Mesendoderm (in vitro differentiated cells): Measurements from ENCODE around the gene MDN1.
"Not testable (repeated sequence)": the region's sequence is repeated elsewhere in the genome, so short reads cannot be mapped to it uniquely, and the experiment has no call there.

Experiments used
- DNase-seq: peaks from one replicate; pipeline ENCODE4 v3.0.0; 2013
- H2AK5ac ChIP-seq: 2 replicates; pipeline ENCODE4 v1.6.1; 2013; ENCODE audit warnings: low read length, inconsistent platforms
- H2BK120ac ChIP-seq: 2 replicates; pipeline ENCODE4 v1.6.1; 2013; ENCODE audit warnings: low read depth, mild to moderate bottlenecking, low read length, moderate library complexity, mixed read lengths
- H2BK15ac ChIP-seq: replicated peaks from 2 replicates; pipeline ENCODE4 v1.6.1; 2013; ENCODE audit warnings: low read depth, mild to moderate bottlenecking, moderate library complexity
- H2BK5ac ChIP-seq: 2 replicates; pipeline ENCODE4 v1.6.1; 2013; ENCODE audit warnings: low read length, inconsistent platforms
- H3K18ac ChIP-seq: 2 replicates; pipeline ENCODE4 v1.6.1; 2013; ENCODE audit warnings: mild to moderate bottlenecking, low read length, mixed read lengths
- H3K23ac ChIP-seq: one replicate; pipeline ENCODE4 v1.6.1; 2013; ENCODE audit warnings: low read length
- H3K27ac ChIP-seq: 2 replicates; pipeline ENCODE4 v1.5.1; 2013; ENCODE audit warnings: low read depth, mild to moderate bottlenecking, inconsistent platforms, low read length, moderate library complexity
- H3K27me3 ChIP-seq: 2 replicates; pipeline ENCODE4 v1.6.1; 2013; ENCODE audit warnings: low read length, control low read depth, mild to moderate bottlenecking, inconsistent platforms; ENCODE audit not compliant: insufficient read depth, poor library complexity
- H3K36me3 ChIP-seq: 2 replicates; pipeline ENCODE4 v1.6.1; 2013; ENCODE audit warnings: low read length, inconsistent platforms; ENCODE audit not compliant: control insufficient read depth, insufficient read depth
- H3K4ac ChIP-seq: one replicate; pipeline ENCODE4 v1.6.1; 2013; ENCODE audit warnings: low read depth, mild to moderate bottlenecking, low read length, moderate library complexity
- H3K4me1 ChIP-seq: 2 replicates; pipeline ENCODE4 v1.6.1; 2013; ENCODE audit warnings: low read depth, low read length, inconsistent platforms; ENCODE audit not compliant: control insufficient read depth
- H3K4me2 ChIP-seq: 2 replicates; pipeline ENCODE4 v1.6.1; 2013; ENCODE audit warnings: low read length
- H3K4me3 ChIP-seq: 2 replicates; pipeline ENCODE4 v1.5.1; 2013; ENCODE audit warnings: mild to moderate bottlenecking, low read length
- H3K56ac ChIP-seq: one replicate; pipeline ENCODE4 v1.6.1; 2013; ENCODE audit warnings: low read length
- H3K79me1 ChIP-seq: 2 replicates; pipeline ENCODE4 v1.6.1; 2013; ENCODE audit warnings: low read length, inconsistent platforms
- H3K79me2 ChIP-seq: 2 replicates; pipeline ENCODE4 v1.6.1; 2013; ENCODE audit warnings: mild to moderate bottlenecking, low read length; ENCODE audit not compliant: control insufficient read depth, insufficient read depth
- H3K9ac ChIP-seq: 2 replicates; pipeline ENCODE4 v1.6.1; 2013; ENCODE audit warnings: low read length, inconsistent platforms
- H4K5ac ChIP-seq: one replicate; pipeline ENCODE4 v1.6.1; 2013; ENCODE audit warnings: low read length
- H4K8ac ChIP-seq: one replicate; pipeline ENCODE4 v1.6.1; 2013; ENCODE audit warnings: low read depth, mild to moderate bottlenecking, control low read depth, low read length, moderate library complexity
- WGBS: extraction: QIAGEN DNeasy Blood & Tissue Kit; methylation state at CpG from one replicate; pipeline ENCODE4 v1.1.7; 2013; ENCODE audit warnings: low lambda C conversion rate, missing lambda C conversion rate; ENCODE audit not compliant: insufficient coverage; ENCODE audit errors: extremely low coverage; 5-methylcytosine and 5-hydroxymethylcytosine counted together

Gene MDN1

DNA sequence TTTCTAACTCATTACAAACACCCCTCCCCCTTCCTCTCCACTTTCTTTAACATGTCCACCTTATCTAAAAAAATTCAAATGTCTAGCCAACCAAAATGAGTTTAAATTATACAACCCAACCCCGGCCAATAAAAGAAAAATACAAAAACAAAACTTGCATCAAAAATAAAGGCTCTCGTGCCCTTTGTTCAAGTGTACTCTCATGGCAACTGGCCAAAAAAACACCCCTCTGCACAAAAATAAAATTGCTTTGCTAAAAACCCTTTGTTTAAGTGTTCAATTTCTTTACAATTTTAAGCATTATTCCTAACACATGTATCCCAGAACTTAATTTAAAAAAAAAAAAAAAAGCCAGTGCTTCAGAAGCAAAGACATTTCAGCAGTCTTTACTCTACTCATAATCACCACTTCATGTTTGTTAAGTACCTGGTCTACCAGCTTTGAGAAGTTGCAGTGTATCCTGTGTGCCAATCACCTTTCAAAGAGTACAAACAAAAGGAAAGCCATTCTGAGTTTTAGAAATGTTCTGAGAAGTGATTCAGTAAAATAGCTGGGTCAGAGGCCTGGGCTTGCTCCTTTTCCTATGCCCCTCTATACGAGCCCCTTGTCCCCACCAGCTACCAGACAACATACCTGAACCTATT lies 87.5 kb downstream of the MDN1 start:
- H2BK15ac ChIP-seq = no peak overlapping the region
- WGBS = no CpG with 5 or more reads among the region's 3 CpGs
- H3K4me2 ChIP-seq = no peak overlapping the region
- no peak for DNase-seq
- peaks cover 2% of the 10 kb centered on the region for H3K79me1 ChIP-seq
- no peak overlapping the region for H2AK5ac ChIP-seq
- H3K23ac ChIP-seq = no peak overlapping the region
- H3K18ac ChIP-seq = no peak overlapping the region
- no peak overlapping the region for H3K27ac ChIP-seq
- no peaks in the 10 kb centered on the region for H3K27me3 ChIP-seq
- H2BK120ac ChIP-seq = no peak overlapping the region
- no peak overlapping the region for H3K56ac ChIP-seq
- no peak overlapping the region for H4K5ac ChIP-seq
- no peak overlapping the region for H4K8ac ChIP-seq
- no peaks in the 10 kb centered on the region for H3K79me2 ChIP-seq
- no peaks in the 10 kb centered on the region for H3K4me1 ChIP-seq
- no peak overlapping the region for H3K4ac ChIP-seq
- no peak overlapping the region for H3K4me3 ChIP-seq
- no peak overlapping the region for H2BK5ac ChIP-seq
- H3K36me3 ChIP-seq = peaks cover 13% of the 10 kb centered on the region
- H3K9ac ChIP-seq = no peak overlapping the region

DNA sequence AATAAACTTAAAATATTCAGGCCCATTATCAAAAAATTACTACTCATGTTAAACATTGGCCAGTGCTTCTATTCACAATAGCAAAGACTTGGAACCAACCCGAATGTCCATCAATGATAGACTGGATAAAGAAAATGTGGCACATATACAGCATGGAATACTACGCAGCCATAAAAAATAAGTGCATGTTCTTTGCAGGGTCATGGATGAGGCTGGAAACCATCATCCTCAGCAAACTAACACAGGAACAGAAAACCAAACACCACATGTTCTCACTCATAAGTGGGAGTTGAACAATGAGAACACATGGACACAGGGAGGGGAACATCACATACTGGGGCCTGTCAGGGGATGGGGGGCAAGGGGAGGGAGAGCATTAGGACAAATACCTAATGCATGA lies 88.3 kb downstream of the MDN1 start:
- H3K23ac ChIP-seq, H3K4me1 ChIP-seq, DNase-seq, H4K8ac ChIP-seq, H3K27ac ChIP-seq, H3K27me3 ChIP-seq, H3K56ac ChIP-seq, H3K18ac ChIP-seq, H4K5ac ChIP-seq, H3K4me3 ChIP-seq, H3K9ac ChIP-seq, H2BK15ac ChIP-seq, H3K4me2 ChIP-seq, H2AK5ac ChIP-seq, H2BK120ac ChIP-seq, H3K79me2 ChIP-seq, H3K4ac ChIP-seq, H3K79me1 ChIP-seq, H2BK5ac ChIP-seq: not testable (repeated sequence)
- no CpG with 5 or more reads among the region's 2 CpGs for WGBS
- peaks cover 14% of the 10 kb centered on the region for H3K36me3 ChIP-seq

DNA sequence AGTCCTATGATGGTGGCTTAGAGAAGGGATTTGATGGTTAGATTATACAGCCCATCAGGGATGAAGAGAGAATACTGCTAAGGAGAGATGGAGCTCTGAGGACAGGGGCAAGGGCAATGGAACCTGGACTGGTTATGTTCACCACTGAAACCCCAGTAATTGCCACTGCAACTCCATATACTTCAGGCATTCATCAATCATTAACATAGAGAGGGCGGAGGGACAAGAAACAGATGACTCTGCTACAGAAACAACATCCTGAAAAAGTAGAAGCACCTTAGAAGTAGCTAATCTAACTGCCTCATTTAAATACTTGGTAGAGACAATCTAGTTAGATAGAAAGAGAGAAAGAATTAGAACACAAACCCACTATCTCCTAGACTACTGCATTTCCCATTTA lies 89.8 kb downstream of the MDN1 start:
- Histone ChIP-seq H3K36me3 (peaks cover 12% of the 10 kb centered on the region), H3K27me3 (no peaks in the 10 kb centered on the region), H2BK15ac (no peak overlapping the region), H2BK120ac (no peak overlapping the region), H3K4me1 (no peaks in the 10 kb centered on the region), H3K79me2 (no peaks in the 10 kb centered on the region), H2AK5ac (no peak overlapping the region), H3K9ac (no peak overlapping the region), H3K27ac (no peak overlapping the region), H3K18ac (no peak overlapping the region), H3K79me1 (no peaks in the 10 kb centered on the region), H3K56ac (no peak overlapping the region), H2BK5ac (no peak overlapping the region), H4K8ac (no peak overlapping the region), H3K4me2 (no peak overlapping the region), H3K4ac (no peak overlapping the region), H3K4me3 (no peak overlapping the region), H3K23ac (no peak overlapping the region), H4K5ac (no peak overlapping the region)
- no CpG with 5 or more reads among the region's 1 CpG for WGBS
- DNase-seq = no peak

DNA sequence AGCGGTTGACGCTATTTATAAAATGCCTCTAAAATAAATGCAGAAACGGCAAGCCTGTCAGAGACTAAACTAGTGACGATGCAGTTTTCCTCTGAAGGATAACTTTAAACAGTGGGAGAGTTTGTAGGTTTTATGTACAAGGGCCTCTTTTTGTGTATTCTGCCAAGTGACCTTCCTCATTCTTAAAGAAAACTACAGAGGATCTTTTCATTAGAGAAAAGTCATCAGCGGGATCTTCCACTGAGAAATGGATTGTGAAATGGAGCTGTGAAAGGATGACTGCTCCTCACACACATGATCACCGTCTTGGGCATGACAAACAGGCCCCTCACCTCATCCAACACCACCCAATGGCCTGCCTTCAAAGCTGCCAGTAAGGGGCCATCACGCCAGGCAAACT lies 92.1 kb downstream of the MDN1 start:
- no peak overlapping the region for H3K23ac ChIP-seq
- DNase-seq = no peak
- H3K18ac ChIP-seq = no peak overlapping the region
- H2BK120ac ChIP-seq = no peak overlapping the region
- no CpG with 5 or more reads among the region's 7 CpGs for WGBS
- H3K27ac ChIP-seq = no peak overlapping the region
- no peak overlapping the region for H3K4me3 ChIP-seq
- no peak overlapping the region for H3K4me2 ChIP-seq
- H3K9ac ChIP-seq = no peak overlapping the region
- H3K4me1 ChIP-seq = no peaks in the 10 kb centered on the region
- H3K56ac ChIP-seq = no peak overlapping the region
- H3K36me3 ChIP-seq = peaks cover 11% of the 10 kb centered on the region
- H4K5ac ChIP-seq = no peak overlapping the region
- no peaks in the 10 kb centered on the region for H3K27me3 ChIP-seq
- H3K79me2 ChIP-seq = no peaks in the 10 kb centered on the region
- no peak overlapping the region for H2BK5ac ChIP-seq
- no peak overlapping the region for H2BK15ac ChIP-seq
- H3K79me1 ChIP-seq = no peaks in the 10 kb centered on the region
- no peak overlapping the region for H4K8ac ChIP-seq
- no peak overlapping the region for H2AK5ac ChIP-seq
- H3K4ac ChIP-seq = no peak overlapping the region

DNA sequence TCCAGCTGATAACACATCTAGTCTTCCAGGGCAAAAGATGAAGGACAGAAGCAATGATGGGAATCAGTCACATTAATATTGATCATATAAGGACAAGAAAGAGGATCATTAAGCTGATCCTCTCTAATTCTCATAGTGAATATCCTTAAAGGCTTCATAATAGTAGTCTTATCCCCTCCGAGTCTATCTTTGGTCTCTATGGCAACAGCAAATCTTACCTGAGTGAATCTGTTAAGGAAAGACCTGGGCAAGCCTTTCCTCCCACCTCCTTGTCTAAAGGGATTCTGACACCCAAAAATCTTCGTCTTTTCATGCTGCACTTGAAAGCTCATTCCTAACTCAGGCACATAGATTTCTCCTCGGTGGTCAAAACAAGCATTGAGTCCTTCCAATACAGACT lies 94.6 kb downstream of the MDN1 start:
- DNase-seq = no peak
- Histone ChIP-seq H3K79me1 (no peaks in the 10 kb centered on the region), H3K23ac (no peak overlapping the region), H4K5ac (no peak overlapping the region), H3K4me3 (no peak overlapping the region), H4K8ac (no peak overlapping the region), H3K4me2 (no peak overlapping the region), H3K4me1 (no peaks in the 10 kb centered on the region), H3K36me3 (peaks cover 11% of the 10 kb centered on the region), H3K18ac (no peak overlapping the region), H3K56ac (no peak overlapping the region), H3K27me3 (no peaks in the 10 kb centered on the region), H3K79me2 (no peaks in the 10 kb centered on the region), H2BK120ac (no peak overlapping the region), H3K4ac (no peak overlapping the region), H3K27ac (no peak overlapping the region), H2BK15ac (no peak overlapping the region), H2BK5ac (no peak overlapping the region), H3K9ac (no peak overlapping the region), H2AK5ac (no peak overlapping the region)
- no CpG with 5 or more reads among the region's 3 CpGs for WGBS

DNA sequence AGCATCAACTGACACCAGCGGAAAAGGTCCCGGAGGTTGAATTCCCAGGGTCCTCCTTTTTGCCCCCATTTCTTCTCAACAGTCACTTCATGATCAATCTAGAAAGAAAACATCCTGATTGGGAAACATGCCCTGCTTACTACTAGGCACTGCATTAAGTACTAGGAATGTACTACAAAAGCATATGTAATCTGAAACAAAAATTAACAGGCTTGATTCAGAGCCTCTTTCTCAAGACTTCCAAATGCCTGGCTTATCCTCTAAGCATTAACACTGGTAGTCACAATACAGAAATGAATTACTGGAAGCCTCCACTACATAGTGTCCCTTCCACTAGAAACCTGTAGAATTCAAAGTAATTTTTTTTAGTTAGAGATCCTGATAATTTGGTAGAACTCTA lies 96.5 kb downstream of the MDN1 start:
- Histone ChIP-seq H4K8ac (no peak overlapping the region), H3K4me2 (no peak overlapping the region), H3K9ac (no peak overlapping the region), H4K5ac (no peak overlapping the region), H3K18ac (no peak overlapping the region), H2BK5ac (no peak overlapping the region), H2BK15ac (no peak overlapping the region), H3K4me1 (no peaks in the 10 kb centered on the region), H3K56ac (no peak overlapping the region), H3K36me3 (peaks cover 17% of the 10 kb centered on the region), H3K4ac (no peak overlapping the region), H3K79me1 (no peaks in the 10 kb centered on the region), H3K4me3 (no peak overlapping the region), H2AK5ac (no peak overlapping the region), H3K23ac (no peak overlapping the region), H3K27ac (no peak overlapping the region), H3K27me3 (no peaks in the 10 kb centered on the region), H3K79me2 (no peaks in the 10 kb centered on the region), H2BK120ac (no peak overlapping the region)
- WGBS = no CpG with 5 or more reads among the region's 2 CpGs
- DNase-seq = no peak
